Right lobe of liver (tissue), 6 donors: ENCODE data around the gene CCBE1. TPM values are rescaled to one million over a fixed set of nuclear protein-coding genes. Genes with fewer than 3 reads are reported as not detected.

Experiments
- ATAC-seq, 4 donors: fragments of 200-7000 bp; cut with Tn5 transposase; one replicate each; pipeline ENCODE4 v1.9.1; 2020; ENCODE audit warnings: mild to moderate bottlenecking in 4 of 4, moderate library complexity in 4 of 4
- DNase-seq, 3 donors: peaks; one replicate each; pipeline ENCODE4 v3.0.0-alpha.2; 2020
- H3K27ac ChIP-seq, 3 donors: fragments of 200-600 bp; one replicate each; pipeline ENCODE4 v1.8.0; 2022
- H3K27me3 ChIP-seq, 2 donors: fragments of 200-600 bp; one replicate each; pipeline ENCODE4 v1.8.0; 2022
- H3K36me3 ChIP-seq, 4 donors: fragments of 200-600 bp; sonication (generic) in 1 of 4; one replicate each; pipeline versions ENCODE4 v1.5.1 to v1.8.0; 2017 to 2022; ENCODE audit warnings: control low read depth in 1 of 4
- H3K4me1 ChIP-seq, 4 donors: fragments of 200-600 bp; sonication (generic) in 1 of 4; one replicate each; pipeline versions ENCODE4 v1.5.1 to v1.8.0; 2017 to 2022; ENCODE audit warnings: control low read depth in 1 of 4
- H3K4me3 ChIP-seq, 3 donors: fragments of 200-600 bp; one replicate each; pipeline ENCODE4 v1.8.0; 2022
- H3K9me3 ChIP-seq, 4 donors: fragments of 200-600 bp; sonication (generic) in 1 of 4; one replicate each; pipeline versions ENCODE4 v1.5.1 to v1.8.0; 2017 to 2022; ENCODE audit warnings: control low read depth in 1 of 4
- CTCF ChIP-seq, 4 donors: fragments of 200-600 bp in 3 of 4; fragments of 450-650 bp in 1 of 4; IDR thresholded peaks; one replicate each; pipeline versions ENCODE4 v1.5.1 to v1.8.0; 2016 to 2022; ENCODE audit warnings: antibody characterized with exemption in 4 of 4, mild to moderate bottlenecking in 2 of 4
- POLR2A ChIP-seq: fragments of 450-650 bp; IDR thresholded peaks from one replicate; pipeline ENCODE4 v1.6.1; 2017; ENCODE audit warnings: antibody characterized with exemption, mild to moderate bottlenecking
- WGBS: methylation state at CpG from one replicate; pipeline ENCODE4 v1.1.6; 2018; ENCODE audit warnings: low coverage, low lambda C conversion rate; ENCODE audit not compliant: insufficient coverage; ENCODE audit errors: missing lambda C conversion rate; 5-methylcytosine and 5-hydroxymethylcytosine counted together
- intact Hi-C, 2 donors: fragments of 100-400 bp; cut with DNase I; formaldehyde crosslinking; loops; one replicate each; pipeline versions ENCODE4 v1.11.2 to v1.14.1; 2022
- total RNA-seq, 6 experiments: library from RNA; depleted of rRNA in 2 of 6; stranded (reverse); fragments of >200 nt in 2 of 6; fragmentation: NEBNext Ultra II Directional in 3 of 6; extraction: Animal tissue kit (Norgen Biotek cat#: 25700) in 3 of 6; gene quantifications; one replicate each; pipeline versions ENCODE4 v1.1.0 to v1.2.4, GENCODE V29; 2016 to 2023
- donor health status: DM: no; HTN: yes; CAD: no.
- donor health status: DM: no; HTN: no; CAD: no.
- donor health status: DM: no; HTN: no; CAD: no.
- donor health status: DM: no; HTN: yes; CAD: no.
- donor health status: DM: no; HTN: yes; CAD: no.

The CCBE1 gene
- total RNA-seq, 6 experiments from 2014 or later, result 2.7 to 6.9 (median 4.3) TPM

- Histone ChIP-seq H3K9me3 (no peaks in the 10 kb centered on the region), H3K4me1 (no peaks in the 10 kb centered on the region), H3K36me3 (no peaks in the 10 kb centered on the region), H3K4me3 (no peak overlapping the region), H3K27ac (no peak overlapping the region), H3K27me3 (no peaks in the 10 kb centered on the region)
- TF ChIP-seq POLR2A, result no peak
- TF ChIP-seq CTCF (IDR thresholded peaks at IDR 0.05), result no peak
- DNase-seq (no peak), ATAC-seq (no peak)
- 66% methylated on average over 4 of the region's 4 CpGs for WGBS
- intact Hi-C loops, result no loop called here
Observed at GRCh38 chr18:59539108-59539507, 158.1 kb downstream of the CCBE1 start.

GRCh38 chr18:59537579-59537978 is 159.6 kb downstream of the CCBE1 start:
- no peaks in the 10 kb centered on the region for H3K36me3 ChIP-seq
- H3K27ac ChIP-seq, result no peak overlapping the region
- H3K27me3 ChIP-seq, result no peaks in the 10 kb centered on the region
- TF ChIP-seq POLR2A (no peak), CTCF (IDR thresholded peaks at IDR 0.05) (no peak)
- no peak for DNase-seq
- intact Hi-C loops, result no loop called here
- no peaks in the 10 kb centered on the region for H3K9me3 ChIP-seq
- H3K4me3 ChIP-seq, result no peak overlapping the region
- WGBS, result 42% methylated on average over 3 of the region's 3 CpGs
- no peaks in the 10 kb centered on the region for H3K4me1 ChIP-seq
- ATAC-seq, result no peak

- TF ChIP-seq POLR2A (no peak), CTCF (IDR thresholded peaks at IDR 0.05) (no peak)
- no peaks in the 10 kb centered on the region for H3K27me3 ChIP-seq
- H3K4me1 ChIP-seq, result no peaks in the 10 kb centered on the region
- DNase-seq, result no peak
- no peak overlapping the region for H3K4me3 ChIP-seq
- H3K27ac ChIP-seq, result no peak overlapping the region
- intact Hi-C loops, result no loop called here
- no peak for ATAC-seq
- no peaks in the 10 kb centered on the region for H3K9me3 ChIP-seq
- WGBS, result 54% methylated on average over 8 of the region's 8 CpGs
- no peaks in the 10 kb centered on the region for H3K36me3 ChIP-seq
Observed at GRCh38 chr18:59536166-59536565, 161.1 kb downstream of the CCBE1 start.

- intact Hi-C loops, result no loop called here
- ATAC-seq, result no peak
- Histone ChIP-seq H3K4me1 (no peaks in the 10 kb centered on the region), H3K36me3 (no peaks in the 10 kb centered on the region), H3K4me3 (no peak overlapping the region), H3K27ac (no peak overlapping the region), H3K9me3 (no peaks in the 10 kb centered on the region), H3K27me3 (no peaks in the 10 kb centered on the region)
- TF ChIP-seq CTCF (IDR thresholded peaks at IDR 0.05) (no peak), POLR2A (no peak)
- DNase-seq, result no peak
- 42% methylated on average over 6 of the region's 6 CpGs for WGBS
Observed at GRCh38 chr18:59535055-59535454, 162.2 kb downstream of the CCBE1 start.

- H3K4me3 ChIP-seq, result no peak overlapping the region
- H3K9me3 ChIP-seq, result no peaks in the 10 kb centered on the region
- no peaks in the 10 kb centered on the region for H3K4me1 ChIP-seq
- TF ChIP-seq CTCF (IDR thresholded peaks at IDR 0.05) (no peak), POLR2A (no peak)
- DNase-seq (no peak), ATAC-seq (no peak)
- no peaks in the 10 kb centered on the region for H3K36me3 ChIP-seq
- no peak overlapping the region for H3K27ac ChIP-seq
- intact Hi-C loops, result no loop called here
- WGBS, result no CpG with 5 or more reads among the region's 8 CpGs
- no peaks in the 10 kb centered on the region for H3K27me3 ChIP-seq
Observed at GRCh38 chr18:59528866-59529265, 168.4 kb downstream of the CCBE1 start.
